GM18951 (cell line): Measurements from ENCODE around the gene PEMT.

Experiments used
- POLR2A ChIP-seq: IDR thresholded peaks from 4 replicates; pipeline ENCODE4 v1.6.1; 2011; ENCODE audit warnings: mild to moderate bottlenecking; ENCODE audit not compliant: insufficient read length, insufficient read depth; ENCODE audit errors: extremely low read depth
- in situ Hi-C: fragments of 300-500 bp; cut with MboI; formaldehyde crosslinking; loops from one replicate; pipeline ENCODE4 v1.12.0; 2022; ENCODE audit warnings: low sequenced_read_pairs, mixed read lengths, inconsistent platforms; ENCODE audit not compliant: unreplicated experiment

PEMT gene

GRCh38 chr17:17523731-17524490 is 67.6 kb downstream of the PEMT start:
- TF ChIP-seq POLR2A = no peak

GRCh38 chr17:17523001-17523730 is 68.3 kb downstream of the PEMT start:
- in situ Hi-C loops = no loop called here

More at GRCh38 chr17:17523731-17524490, 67.6 kb downstream of the PEMT start:
- in situ Hi-C loops = no loop called here

GRCh38 chr17:17520599-17521232 is 70.8 kb downstream of the PEMT start:
- in situ Hi-C loops = no loop called here

More at GRCh38 chr17:17523001-17523730, 68.3 kb downstream of the PEMT start:
- no peak for TF ChIP-seq POLR2A

GRCh38 chr17:17519886-17520285 is 71.6 kb downstream of the PEMT start:
- in situ Hi-C loops = no loop called here
- TF ChIP-seq POLR2A = no peak

More at GRCh38 chr17:17520599-17521232, 70.8 kb downstream of the PEMT start:
- TF ChIP-seq POLR2A = no peak

GRCh38 chr17:17518951-17519350 is 72.6 kb downstream of the PEMT start:
- no peak for TF ChIP-seq POLR2A
- in situ Hi-C loops = no loop called here

- in situ Hi-C loops = no loop called here
- TF ChIP-seq POLR2A = no peak
These were observed 73.5 kb downstream of the PEMT start for GRCh38 chr17:17518014-17518413.

- in situ Hi-C loops = no loop called here
- TF ChIP-seq POLR2A = no peak
These were observed 74.4 kb downstream of the PEMT start for GRCh38 chr17:17516941-17517720.

- in situ Hi-C loops = no loop called here
- no peak for TF ChIP-seq POLR2A
These were observed 75.3 kb downstream of the PEMT start for GRCh38 chr17:17515934-17516930.

- in situ Hi-C loops = no loop called here
- no peak for TF ChIP-seq POLR2A
These were observed 76.2 kb downstream of the PEMT start for GRCh38 chr17:17514993-17515933.

- in situ Hi-C loops = no loop called here
- TF ChIP-seq POLR2A = no peak
These were observed 77.0 kb downstream of the PEMT start for GRCh38 chr17:17514361-17514992.

GRCh38 chr17:17513626-17514025 is 77.9 kb downstream of the PEMT start:
- in situ Hi-C loops = no loop called here
- no peak for TF ChIP-seq POLR2A

GRCh38 chr17:17512866-17513265 is 78.6 kb downstream of the PEMT start:
- in situ Hi-C loops = no loop called here
- TF ChIP-seq POLR2A = no peak
